ENCODE data around the gene PLA2G4E. TPM values are rescaled to one million over a fixed set of nuclear protein-coding genes. Genes with fewer than 3 reads are reported as not detected.

The PLA2G4E gene
- total RNA-seq, 1 experiment from 2014 or later: not detected

DNA sequence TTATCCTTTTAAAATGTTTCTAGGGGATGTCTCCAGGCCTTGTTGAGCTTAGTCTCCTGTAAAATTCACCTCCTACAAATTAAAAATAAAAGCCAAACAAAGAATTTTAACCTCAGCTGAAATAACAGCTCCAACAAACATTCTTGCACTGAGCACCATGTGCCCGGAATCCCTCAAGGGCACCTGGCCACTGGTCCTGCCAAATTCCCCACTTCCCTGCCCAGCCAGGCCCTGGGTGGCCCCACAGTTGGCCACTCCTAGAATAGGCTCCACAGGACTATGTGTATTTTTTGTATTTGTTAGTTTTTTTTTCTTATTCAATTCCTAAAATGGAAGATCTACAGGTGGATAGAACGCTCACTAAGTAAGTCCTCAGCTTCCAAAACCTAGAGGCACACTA, 33.1 kb upstream of the PLA2G4E start:
- no peak for DNase-seq (ENCODE audit: low spot score)

DNA sequence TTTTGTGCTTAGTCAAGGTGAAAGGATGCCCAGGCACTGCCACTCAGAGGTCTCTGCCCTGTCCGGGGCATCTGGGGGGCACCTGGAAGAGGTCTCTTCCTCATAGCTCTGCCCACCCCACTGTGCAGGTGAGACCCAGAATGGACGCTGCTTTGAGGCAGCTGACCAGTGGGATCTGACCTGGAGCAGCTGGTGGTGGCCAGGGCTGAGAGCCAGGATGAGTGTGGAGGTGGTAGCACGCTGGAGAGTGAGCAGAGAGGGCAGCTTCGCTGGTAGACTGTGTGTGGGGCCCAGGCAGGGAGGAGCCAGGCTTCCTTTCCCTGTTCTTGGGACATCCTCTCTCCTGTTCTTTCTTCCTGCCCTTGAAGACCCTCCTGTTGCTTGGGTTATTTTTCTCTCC, 32.2 kb upstream of the PLA2G4E start:
- no peak for DNase-seq (ENCODE audit: low spot score)

DNA sequence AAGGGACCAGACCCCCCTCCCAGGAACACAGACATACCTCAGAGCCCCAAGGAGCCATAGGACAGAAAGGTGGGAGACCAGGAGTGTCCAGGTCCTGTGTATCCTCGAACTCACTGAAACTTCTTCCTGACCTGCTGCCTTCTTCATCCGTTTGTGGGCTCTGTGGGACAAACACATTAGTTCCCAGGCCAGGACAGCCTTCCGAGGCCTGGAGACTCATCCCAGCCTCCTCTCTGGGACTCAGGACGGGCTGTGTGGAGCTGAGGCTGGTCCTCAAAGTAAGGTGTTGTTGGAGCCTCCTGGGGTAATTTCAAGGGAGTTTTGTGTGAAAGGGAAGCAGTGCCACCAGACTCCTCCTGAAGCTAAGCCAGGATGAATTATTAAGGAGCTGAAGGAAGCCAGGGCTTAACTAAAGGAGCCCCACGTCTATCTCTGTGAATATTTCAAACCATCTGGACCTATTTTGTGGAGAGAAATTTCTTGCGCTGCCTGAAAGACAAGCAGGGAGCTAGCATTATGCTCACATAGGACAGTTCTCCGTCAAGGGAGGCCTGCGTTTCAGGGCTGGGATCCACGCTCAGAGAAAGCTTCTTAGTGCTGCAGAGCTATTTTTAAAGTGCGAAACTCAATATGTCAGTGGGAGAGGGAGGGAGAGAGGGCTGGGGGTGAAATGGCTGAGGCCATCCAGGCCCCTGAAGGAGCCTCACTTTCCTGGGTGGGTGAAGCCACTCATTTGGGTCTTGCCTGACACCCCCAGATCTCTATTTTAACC, 29.8 kb upstream of the PLA2G4E start:
- no peak for DNase-seq (ENCODE audit: low spot score)

DNA sequence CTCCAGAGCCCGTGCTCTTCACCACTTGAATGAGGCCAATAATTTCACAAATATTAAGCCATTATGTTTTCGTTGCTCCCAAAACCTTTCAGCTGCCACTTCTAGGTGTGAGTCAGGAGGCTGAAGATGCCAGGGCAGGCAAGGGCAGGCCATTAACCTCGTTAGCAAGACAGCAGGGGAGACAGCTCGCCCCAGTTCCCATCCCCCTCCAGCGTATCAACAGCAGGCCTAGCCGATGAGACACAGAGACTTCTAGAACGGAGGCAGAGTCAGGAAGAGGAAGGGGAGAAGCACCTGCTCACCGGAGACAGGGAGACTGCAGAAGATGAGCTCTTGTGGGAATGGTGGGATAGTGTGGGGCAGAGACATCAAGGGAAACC, 28.0 kb upstream of the PLA2G4E start:
- no peak for DNase-seq (ENCODE audit: low spot score)

DNA sequence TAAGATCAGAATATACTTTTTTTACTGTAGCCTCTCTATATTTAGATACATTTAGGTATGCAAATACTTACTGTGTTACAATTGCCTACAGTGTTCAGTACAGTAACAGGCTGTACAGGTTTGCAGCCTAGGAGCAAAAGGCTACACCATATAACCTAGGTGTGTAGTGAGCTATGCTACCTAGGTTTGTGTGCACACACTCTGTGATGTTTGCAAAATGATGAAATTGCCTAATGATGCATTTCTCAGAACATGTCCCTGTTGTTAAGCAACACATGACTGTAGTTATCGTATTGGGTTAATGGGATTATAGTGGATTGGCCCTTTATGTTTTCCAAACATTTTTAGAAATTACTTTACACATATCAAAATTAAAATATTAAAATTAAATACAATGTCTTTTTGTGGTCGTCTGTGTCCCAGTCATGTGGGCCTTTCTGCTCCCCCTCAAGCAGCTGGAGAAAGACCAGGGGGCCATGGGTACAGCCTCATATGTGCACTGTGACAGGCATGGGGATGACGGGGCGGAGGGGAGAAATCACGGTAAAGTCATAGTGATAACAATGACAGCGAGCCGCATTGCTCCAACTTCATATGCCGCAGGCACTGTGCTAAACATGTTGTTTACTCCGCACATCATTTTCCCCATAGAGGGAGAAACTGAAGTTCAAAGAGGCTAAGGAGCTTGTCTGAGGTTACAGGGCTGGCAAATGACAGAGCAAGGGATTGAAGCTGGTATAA, 27.4 kb upstream of the PLA2G4E start:
- DNase-seq (ENCODE audit: low spot score): no peak

DNA sequence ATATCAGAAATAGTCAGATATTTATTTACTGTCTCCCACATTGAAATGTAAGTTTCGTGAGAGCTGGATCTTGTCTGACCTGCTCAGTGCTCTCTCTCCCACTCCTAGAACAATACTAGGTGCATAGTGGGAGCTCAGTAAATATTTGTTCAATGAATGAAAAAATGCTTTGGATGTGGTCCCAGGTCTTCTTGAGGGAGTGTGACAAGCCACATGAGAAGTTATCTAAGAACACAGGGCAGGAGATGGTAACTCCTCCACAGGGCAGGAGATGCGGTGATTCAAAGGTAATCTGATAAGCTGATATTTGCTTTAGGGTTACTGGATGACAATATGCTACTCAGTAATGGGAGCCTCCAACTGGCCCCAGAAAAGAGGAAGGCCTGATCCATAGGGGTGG, 25.8 kb upstream of the PLA2G4E start:
- DNase-seq (ENCODE audit: low spot score): no peak

DNA sequence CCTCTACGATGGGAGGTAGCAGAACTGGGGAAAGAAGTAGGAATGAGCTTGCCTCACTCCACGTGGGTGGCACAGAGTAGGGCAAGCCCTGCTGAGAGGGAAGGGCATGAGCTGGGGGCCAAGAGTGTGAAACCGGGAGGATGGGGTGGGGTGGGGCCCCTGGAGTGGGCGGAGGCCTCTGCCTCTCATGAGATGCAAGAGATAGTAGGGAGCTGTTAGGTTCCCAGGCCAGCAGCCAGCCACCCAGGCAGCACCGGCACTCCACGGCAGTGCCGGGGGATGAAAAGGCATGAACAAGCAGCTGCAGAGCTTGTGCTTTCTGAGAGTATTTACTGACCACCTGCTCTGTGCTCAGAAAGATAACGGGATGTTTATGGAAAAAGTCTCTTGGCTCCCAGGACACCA, 24.4 kb upstream of the PLA2G4E start:
- no peak for DNase-seq (ENCODE audit: low spot score)

DNA sequence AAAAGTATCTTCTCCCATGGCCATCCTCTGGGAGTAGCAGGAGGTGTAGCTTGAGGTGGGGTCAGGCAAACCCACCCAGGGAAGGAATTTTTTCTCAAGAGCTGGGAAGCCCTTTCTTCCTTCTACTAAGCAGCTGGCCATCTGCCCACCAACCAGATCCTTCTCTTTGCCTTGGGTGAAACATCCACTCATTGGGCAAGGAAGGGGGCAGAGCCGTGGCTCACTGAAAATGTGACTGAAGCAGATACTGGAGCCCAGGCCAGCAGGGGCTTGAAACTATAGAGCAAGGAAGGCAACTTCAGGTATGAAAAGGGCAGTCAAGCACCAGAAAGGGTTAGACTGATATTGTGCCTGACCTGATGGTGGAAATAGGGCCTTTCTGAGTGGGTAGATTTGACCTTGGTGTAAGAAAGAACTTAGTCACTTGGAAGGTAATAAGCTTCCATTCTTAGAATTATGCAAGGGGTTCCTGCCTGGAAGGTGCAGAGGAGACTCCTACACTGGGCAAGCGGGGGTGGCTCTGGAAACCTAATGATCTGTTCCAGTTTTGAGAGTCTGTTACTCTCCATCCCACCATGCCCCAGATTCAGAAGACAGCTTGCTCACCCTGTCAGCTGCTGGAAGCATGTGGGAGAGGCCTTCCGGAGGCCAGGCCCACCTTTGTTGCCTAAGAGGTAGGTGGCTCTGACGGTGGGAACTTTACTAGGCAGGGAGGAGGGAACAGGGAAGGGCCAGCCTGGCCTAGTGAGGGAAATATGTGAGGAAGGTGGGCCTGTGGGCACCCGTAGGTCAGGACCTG, 22.0 kb upstream of the PLA2G4E start:
- no peak for DNase-seq (ENCODE audit: low spot score)

DNA sequence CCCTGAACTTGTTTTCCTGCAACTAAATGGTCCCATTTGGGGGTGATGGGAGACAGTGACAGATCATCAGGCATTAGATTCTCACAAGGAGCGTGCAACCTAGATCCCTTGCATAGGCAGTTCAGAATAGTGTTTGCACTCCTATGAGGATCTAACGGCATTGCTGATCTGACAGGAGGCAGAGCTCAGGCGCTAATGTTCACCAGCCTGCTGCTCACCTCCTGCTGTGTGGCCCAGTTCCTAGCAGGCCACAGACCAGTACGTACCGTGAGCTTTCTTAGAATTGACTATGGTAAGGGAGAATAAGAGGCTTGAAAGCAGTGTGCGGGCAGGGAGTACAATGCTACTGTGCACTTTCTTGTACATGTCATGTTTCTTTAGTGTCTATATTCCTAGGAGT, 17.6 kb upstream of the PLA2G4E start:
- no peak for DNase-seq (ENCODE audit: low spot score)

DNA sequence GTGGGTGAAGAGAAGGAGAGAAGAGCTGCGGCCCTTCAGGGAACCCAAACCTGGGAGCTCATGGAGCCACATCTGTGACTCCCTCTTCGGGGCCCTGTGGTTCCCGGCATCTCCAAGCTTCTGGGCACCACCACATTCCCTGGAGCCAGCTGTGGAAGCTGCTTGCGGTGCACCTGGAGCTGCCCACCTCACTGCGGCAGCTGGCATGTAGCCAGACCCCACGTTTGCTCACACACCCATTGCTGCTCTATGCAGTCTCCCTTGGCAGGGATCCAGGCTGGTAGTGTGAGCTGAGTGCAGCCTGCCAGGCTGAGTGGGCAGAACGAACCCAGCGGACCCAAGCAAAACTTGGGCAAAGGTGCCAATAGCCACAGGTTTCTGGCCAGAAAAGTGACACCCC, 16.8 kb upstream of the PLA2G4E start:
- no peak for DNase-seq (ENCODE audit: low spot score)

DNA sequence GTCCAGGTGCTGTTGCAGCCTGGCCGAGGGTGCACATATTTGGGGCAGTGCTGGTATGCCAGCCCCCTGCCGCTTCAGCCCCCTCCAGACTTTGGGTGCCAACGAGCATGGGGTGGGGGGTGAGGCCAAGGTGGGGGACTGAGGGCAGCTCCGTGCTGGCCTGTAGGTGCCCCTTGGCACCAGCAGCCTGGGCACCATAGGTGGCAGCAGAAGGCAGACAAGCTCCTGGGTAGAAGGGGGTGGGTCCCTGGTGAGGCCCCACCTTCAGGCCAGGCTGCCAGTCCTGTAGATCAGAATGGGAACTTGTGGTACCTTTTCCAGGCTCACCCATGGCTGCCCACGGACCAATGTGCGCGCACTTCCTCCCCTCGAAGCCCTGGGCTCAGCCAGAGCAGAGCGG, 16.1 kb upstream of the PLA2G4E start:
- DNase-seq (ENCODE audit: low spot score): no peak

DNA sequence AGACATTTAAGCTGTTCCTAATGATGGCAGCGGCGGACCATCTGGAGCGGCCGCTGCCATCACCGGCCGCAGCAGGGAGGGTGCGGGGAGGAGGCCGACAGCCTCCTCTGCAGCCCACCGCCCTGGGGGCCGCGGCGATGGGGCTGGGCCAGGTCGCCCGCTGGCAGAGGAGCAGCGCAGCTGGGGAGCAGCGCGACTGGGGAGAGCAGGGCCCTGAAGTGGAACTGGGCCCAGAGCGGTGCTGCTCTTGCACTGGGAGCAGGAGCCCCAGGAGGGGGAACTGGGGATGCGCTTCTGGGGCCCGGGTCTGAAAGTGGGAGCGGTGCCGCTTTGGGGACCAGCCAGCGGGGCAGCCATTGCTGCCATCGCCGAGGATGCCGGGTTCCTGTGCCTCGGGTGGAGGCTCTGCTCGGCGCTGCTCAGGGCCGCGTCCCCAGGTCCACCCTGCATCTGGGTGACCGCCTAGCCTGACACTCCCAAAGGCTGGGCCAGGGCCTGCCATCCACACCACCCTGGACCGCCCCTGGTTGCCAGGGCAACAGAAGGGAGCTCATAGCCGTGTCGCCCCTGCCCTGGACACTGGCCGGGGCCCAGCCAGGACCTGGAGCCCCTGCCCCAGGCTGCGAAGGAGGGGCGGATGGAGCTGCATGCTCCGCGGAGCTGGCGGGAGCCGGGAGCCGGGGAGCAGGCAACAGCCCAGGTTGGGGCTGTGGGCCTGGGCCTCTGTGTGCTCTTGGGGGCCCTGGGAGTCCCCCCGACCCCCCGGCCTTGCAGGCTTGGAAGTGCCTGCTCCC, 15.5 kb upstream of the PLA2G4E start:
- DNase-seq (ENCODE audit: low spot score): no peak

DNA sequence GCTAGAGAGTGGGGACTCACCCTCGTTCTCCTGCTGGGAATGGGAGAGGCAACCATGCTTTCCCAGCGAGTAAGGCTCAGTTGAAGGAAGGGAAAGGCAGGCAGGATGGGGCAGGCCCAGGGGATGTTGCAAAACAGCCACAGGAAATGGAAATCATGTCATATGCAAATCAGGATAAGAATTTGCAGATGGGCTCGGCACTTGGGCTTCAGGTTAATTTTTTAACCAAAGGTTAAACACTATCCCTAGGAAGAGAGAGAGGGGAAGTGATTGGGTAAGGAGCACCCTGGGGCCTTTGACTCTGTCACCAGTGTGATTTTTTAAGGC, 14.6 kb upstream of the PLA2G4E start:
- DNase-seq (ENCODE audit: low spot score): no peak

DNA sequence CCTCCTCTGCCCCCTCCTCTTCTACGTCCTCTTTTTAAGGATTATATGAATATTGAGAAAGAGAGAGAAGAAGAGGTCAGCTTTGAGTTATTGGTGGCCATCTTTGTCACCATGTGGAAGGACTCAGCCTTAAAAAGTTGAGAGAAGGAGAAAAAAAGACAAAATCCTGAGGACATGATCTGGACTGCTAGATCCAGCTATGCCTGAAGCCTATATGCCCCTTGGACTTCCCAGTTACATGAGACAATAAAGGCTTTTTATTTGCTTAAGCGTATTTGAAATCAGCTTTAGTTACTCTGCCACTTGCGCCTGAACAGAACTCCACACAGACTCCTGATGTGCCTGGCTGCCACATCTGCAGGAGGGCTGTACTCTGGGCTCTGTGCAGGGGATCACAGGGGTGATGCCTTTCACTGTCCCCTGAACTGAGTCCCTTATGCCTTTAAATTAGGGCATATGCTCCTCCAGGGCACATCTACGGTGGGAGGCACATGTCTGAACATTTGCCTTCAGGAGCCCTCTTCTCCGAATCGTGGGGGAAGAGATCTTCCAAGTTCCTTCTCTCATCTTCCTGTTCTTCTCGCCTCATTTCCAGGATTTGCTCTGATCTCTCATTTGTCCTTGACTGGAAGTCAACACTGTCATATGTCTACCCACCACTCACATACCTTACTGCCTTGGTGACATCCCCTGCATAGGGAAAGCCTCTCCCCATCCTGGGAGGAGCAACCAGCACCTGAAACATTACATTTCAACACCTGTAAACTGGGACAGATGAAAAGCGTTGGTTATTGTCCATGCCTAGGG, 14.0 kb upstream of the PLA2G4E start:
- DNase-seq (ENCODE audit: low spot score): no peak

DNA sequence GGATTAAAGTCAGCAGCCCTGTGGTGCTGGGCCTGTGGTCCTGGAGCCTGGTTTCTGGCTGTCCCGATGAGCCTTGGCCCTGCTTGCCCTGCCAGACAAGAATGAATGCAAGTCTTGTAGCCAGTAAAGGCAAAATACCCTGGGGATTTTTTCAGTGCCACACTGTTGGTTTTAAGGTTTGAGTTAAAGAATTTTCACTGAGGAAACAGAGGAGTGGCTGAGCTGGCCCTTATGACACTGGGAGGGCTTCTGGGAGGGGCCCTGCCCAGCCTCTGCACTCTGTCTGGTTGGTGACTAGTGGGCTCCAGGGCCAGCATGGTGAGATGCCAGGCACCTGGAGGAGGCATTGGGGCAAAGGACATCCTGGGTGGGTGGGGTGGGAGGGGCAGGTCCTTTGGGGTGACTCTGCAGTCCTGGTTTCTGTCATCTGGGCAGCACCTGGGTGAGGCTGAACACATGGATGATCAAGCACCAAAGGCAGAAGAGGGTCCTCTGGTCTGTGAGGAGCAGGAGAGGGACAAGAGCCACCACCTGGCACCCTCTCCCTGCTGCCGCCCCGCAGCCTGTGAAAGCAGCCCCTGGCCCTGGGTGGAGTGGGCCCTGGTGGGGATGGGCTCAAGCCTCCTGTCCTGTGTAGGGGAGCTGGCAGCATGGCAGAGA, 12.5 kb upstream of the PLA2G4E start:
- no peak for DNase-seq (ENCODE audit: low spot score)

DNA sequence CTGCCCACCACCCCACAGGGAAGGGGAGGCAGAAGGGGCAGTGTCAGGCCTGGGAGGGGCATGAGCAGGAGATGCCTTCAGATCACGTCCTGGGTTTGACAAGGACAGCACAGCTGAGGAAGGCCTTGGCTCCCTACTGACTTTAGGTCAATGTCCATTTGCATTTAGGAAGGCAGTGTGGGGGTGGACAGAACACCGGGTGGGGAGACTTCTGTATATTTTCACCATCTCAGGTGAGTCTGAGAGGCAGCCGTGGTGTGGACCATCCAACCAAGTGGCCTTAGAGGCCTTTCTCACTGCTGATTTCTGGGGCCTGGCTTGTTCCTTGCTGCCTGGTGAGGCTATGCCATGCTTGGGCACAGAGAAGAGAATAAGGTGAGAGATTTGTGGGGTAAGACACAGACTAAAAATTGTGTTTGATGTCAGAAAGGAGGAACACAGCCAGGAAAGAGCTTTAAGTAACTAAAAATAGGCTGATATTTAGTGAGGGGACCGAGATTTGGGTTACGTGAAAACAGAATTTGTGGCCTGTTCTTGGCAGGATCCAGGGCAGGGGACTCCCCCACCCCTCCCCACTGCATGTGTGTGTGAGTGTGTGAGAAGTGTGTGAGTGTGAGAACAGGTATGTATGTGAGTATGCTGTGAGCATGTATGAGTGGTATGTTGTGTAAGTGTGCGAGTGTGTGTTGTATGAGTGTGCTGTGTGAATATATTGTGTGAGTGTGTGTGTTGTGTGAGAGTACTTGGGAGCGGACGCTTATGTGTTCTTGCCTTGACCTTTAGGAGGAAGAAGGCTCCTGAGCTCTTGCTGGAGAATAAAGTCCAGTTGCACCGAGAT, 11.8 kb upstream of the PLA2G4E start:
- no peak for DNase-seq (ENCODE audit: low spot score)

DNA sequence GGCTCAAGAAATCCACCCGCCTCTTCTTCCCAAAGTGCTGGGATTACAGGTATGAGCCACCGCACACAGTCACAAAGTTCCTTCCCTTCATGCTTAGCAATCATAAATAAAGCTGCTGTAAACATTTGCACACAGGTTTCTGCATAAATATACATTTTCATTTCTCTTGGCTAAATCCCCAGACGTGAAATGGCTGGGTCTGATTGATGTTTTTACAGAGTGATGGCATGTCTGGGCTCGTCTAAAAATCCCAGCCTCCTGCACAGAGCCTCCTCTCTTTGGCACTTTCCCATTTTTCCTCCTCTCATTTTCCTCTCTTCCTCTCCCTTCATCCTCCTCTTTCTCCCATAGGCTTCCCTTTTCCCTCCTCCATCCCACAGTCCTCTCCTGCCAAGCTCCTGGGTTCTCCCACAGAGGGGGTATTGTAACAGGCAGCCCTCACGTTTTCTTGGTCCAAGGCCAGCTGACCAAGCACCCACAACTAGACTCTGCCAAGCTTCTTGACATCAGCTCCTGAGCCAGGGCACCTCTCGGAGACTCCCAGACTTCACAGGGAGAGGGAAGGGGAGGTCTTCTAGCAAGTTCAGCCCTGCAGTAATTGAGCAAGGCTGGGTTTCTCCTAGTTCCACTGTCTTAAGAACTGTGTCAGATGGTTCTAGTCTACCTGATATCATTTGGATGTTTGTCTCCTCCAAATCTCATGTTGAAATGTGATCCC, 10.5 kb upstream of the PLA2G4E start:
- DNase-seq (ENCODE audit: low spot score): no peak

DNA sequence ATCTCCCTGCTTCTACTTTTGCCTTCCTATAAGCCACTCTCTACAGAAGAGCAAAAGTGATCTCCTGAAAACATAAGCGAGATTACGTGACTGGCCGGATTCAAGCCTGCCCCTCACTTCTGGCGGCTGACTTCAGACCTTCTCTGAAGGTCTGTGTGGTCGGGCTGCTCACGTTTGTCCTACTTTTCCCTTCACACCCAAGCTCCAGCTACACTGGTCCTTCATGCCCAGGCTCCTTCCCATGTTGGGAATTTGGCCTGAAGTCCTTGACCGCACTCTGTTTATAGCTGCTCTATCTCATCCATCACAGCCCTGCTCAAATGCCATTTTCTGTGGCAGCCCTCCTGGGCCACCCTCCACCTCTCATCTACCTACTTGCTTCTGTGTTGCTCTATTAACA, 6.7 kb upstream of the PLA2G4E start:
- no peak for DNase-seq (ENCODE audit: low spot score)

DNA sequence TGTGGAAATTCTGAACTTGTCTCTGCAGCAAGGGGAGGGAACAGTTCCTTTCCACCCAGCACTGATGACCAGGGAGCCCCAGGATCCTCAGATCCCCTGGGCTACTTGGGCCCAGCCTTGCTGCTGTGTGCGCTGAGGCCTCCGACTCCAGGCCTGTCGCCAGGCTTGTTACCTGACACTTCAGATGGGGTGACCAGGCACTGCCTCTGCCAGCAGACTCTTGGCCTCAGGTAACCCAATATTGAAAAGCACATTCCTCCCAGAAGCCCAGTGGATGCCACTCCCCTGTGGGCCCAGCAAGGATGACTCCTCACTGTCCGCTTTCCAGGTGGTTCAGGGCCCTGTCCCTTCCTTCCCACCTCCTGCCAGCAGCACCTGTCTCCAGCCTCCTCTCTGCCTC, 3.5 kb upstream of the PLA2G4E start:
- no peak for DNase-seq (ENCODE audit: low spot score)
